OCI-LY1 (cell line): ENCODE measurements around the gene IFITM10.

Source experiments
- CTCF ChIP-seq: fragments of 200-600 bp; sonication (generic), shearing (Covaris generic); IDR thresholded peaks from 2 replicates; pipeline ENCODE4 v1.5.1; 2017; ENCODE audit warnings: mild to moderate bottlenecking, antibody characterized with exemption, low read length, moderate library complexity, mixed read lengths
- EZH2 ChIP-seq: fragments of 200-600 bp; sonication (generic), shearing (Covaris generic); IDR thresholded peaks from 2 replicates; pipeline ENCODE4 v1.8.0; 2017; ENCODE audit warnings: borderline replicate concordance, mixed run types, mild to moderate bottlenecking, antibody characterized with exemption, low read length, moderate library complexity, mixed read lengths

- TF ChIP-seq EZH2 (no peak), CTCF (no peak)
Measured at GRCh38 chr11:1759151-1759850, 8.9 kb upstream of the IFITM10 start.
